Nephron (organoid): ENCODE measurements around the gene MRNIP.

Source experiments
- H3K27ac Mint-ChIP-seq, 3 experiments: 2 replicates each; pipeline ENCODE4 v1.8.0; 2020; ENCODE audit warnings: mixed read lengths in 3 of 3, mild to moderate bottlenecking in 2 of 3, moderate library complexity in 1 of 3
- H3K27me3 Mint-ChIP-seq: 2 replicates; pipeline ENCODE4 v1.8.0; 2021; ENCODE audit warnings: low read depth, mild to moderate bottlenecking, moderate library complexity, mixed read lengths
- H3K36me3 Mint-ChIP-seq: 2 replicates; pipeline ENCODE4 v1.8.0; 2020; ENCODE audit warnings: low read depth, mixed read lengths
- H3K4me1 Mint-ChIP-seq: 2 replicates; pipeline ENCODE4 v1.8.0; 2020; ENCODE audit warnings: mixed read lengths
- H3K4me3 Mint-ChIP-seq, 3 experiments: 2 replicates each; pipeline ENCODE4 v1.8.0; 2020; ENCODE audit warnings: mild to moderate bottlenecking in 3 of 3, mixed read lengths in 3 of 3, moderate library complexity in 2 of 3
- H3K9me3 Mint-ChIP-seq: 2 replicates; pipeline ENCODE4 v1.8.0; 2020; ENCODE audit warnings: mixed read lengths
- TF ChIP-seq, protein P1 (sequence below), 3 experiments: fragments of 200-600 bp; sonication (generic); IDR thresholded peaks; one replicate each; pipeline ENCODE4 v1.5.0; 2021; ENCODE audit warnings: antibody characterized with exemption in 3 of 3; ENCODE audit not compliant: unreplicated experiment in 3 of 3

Gene MRNIP

DNA sequence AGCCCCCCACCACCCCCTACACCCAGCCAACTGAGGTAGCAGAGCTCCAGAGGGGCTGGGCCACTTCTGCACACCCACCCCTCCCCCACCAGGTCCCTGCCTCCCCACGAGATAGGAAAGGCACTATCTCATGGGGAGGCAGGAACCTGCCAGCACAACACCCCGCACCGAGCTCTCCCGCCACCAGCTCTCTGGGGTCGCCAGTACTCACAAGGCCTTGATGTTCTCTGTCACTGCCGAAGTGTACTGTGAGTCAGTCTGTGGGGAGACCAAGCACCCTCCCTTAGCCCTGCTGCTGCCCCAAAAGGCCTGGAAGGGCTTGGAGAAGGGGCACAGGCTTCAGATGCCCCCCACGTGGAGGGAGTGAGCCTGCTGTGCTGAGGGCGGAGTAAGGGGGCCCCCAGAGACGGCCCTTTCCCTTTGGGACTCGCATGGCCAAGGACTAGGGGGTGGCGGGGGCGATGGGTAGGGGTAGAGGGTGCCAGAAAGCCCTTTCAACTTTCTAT, 57.9 kb downstream of the MRNIP start:
- TF ChIP-seq, protein P1, sequence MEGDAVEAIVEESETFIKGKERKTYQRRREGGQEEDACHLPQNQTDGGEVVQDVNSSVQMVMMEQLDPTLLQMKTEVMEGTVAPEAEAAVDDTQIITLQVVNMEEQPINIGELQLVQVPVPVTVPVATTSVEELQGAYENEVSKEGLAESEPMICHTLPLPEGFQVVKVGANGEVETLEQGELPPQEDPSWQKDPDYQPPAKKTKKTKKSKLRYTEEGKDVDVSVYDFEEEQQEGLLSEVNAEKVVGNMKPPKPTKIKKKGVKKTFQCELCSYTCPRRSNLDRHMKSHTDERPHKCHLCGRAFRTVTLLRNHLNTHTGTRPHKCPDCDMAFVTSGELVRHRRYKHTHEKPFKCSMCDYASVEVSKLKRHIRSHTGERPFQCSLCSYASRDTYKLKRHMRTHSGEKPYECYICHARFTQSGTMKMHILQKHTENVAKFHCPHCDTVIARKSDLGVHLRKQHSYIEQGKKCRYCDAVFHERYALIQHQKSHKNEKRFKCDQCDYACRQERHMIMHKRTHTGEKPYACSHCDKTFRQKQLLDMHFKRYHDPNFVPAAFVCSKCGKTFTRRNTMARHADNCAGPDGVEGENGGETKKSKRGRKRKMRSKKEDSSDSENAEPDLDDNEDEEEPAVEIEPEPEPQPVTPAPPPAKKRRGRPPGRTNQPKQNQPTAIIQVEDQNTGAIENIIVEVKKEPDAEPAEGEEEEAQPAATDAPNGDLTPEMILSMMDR (IDR thresholded peaks at IDR 0.05; ENCODE audit: unreplicated experiment in 3 of 3): no peak
- Mint-ChIP-seq H3K4me3 (no peak overlapping the region), H3K9me3 (no peaks in the 10 kb centered on the region), H3K36me3 (peaks cover 26% of the 10 kb centered on the region), H3K4me1 (peaks cover 13% of the 10 kb centered on the region), H3K27me3 (peaks cover 4% of the 10 kb centered on the region), H3K27ac (no peak overlapping the region)

- TF ChIP-seq, protein P1 (IDR thresholded peaks at IDR 0.05; ENCODE audit: unreplicated experiment in 3 of 3): no peak
- no peak overlapping the region for H3K4me3 Mint-ChIP-seq
Observed at GRCh38 chr5:179800071-179800695, 58.4 kb downstream of the MRNIP start.

DNA sequence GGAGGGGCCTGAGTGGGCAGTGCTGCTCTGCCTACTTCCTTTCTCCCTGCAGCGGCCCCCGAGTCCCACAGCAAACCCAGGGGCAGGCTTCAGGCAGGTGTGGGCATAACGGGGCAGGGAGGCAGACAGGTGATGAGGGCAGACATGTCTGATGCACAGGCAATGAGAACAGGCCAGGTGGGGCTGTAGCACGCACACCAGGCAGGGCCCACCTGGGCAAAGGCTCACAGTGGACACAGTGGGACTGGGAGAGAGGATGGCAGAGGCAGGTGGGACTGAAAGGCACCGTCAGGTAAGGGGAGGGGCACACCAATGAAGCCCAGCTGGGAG, 59.0 kb downstream of the MRNIP start:
- Mint-ChIP-seq H3K27me3 (peaks cover 7% of the 10 kb centered on the region), H3K4me1 (peaks cover 11% of the 10 kb centered on the region), H3K9me3 (no peaks in the 10 kb centered on the region), H3K36me3 (peaks cover 26% of the 10 kb centered on the region), H3K27ac (no peak overlapping the region), H3K4me3 (no peak overlapping the region)
- TF ChIP-seq, protein P1 (IDR thresholded peaks at IDR 0.05; ENCODE audit: unreplicated experiment in 3 of 3): no peak

More at GRCh38 chr5:179800071-179800695, 58.4 kb downstream of the MRNIP start:
- Mint-ChIP-seq H3K36me3 (peaks cover 26% of the 10 kb centered on the region), H3K4me1 (peaks cover 13% of the 10 kb centered on the region), H3K27me3 (peaks cover 4% of the 10 kb centered on the region), H3K9me3 (no peaks in the 10 kb centered on the region), H3K27ac (no peak overlapping the region)

- Mint-ChIP-seq H3K9me3 (no peaks in the 10 kb centered on the region), H3K27me3 (peaks cover 10% of the 10 kb centered on the region), H3K36me3 (peaks cover 26% of the 10 kb centered on the region), H3K27ac (no peak overlapping the region), H3K4me3 (no peak overlapping the region), H3K4me1 (peaks cover 8% of the 10 kb centered on the region)
- TF ChIP-seq, protein P1 (IDR thresholded peaks at IDR 0.05; ENCODE audit: unreplicated experiment in 3 of 3): no peak
Observed at GRCh38 chr5:179798771-179799643, 59.6 kb downstream of the MRNIP start.

- H3K36me3 Mint-ChIP-seq: peaks cover 26% of the 10 kb centered on the region
Observed at GRCh38 chr5:179798144-179798770, 60.4 kb downstream of the MRNIP start.

More at GRCh38 chr5:179798144-179798770, 60.4 kb downstream of the MRNIP start:
- TF ChIP-seq, protein P1 (IDR thresholded peaks at IDR 0.05; ENCODE audit: unreplicated experiment in 3 of 3): no peak
- peaks cover 10% of the 10 kb centered on the region for H3K27me3 Mint-ChIP-seq
- H3K4me1 Mint-ChIP-seq: peaks cover 13% of the 10 kb centered on the region
- H3K9me3 Mint-ChIP-seq: no peaks in the 10 kb centered on the region
- no peak overlapping the region for H3K4me3 Mint-ChIP-seq
- H3K27ac Mint-ChIP-seq: no peak overlapping the region
